Measurements from ENCODE around the gene SYCP1.
"Not testable (repeated sequence)": the region's sequence is repeated elsewhere in the genome, so short reads cannot be mapped to it uniquely, and the experiment has no call there.

Gene SYCP1

GRCh38 chr1:114854693-114855320, at the start of gene SYCP1:
Gene SYCP1, plus strand, starts transcription at chr1:114854863. Its CDS starts 602 bp downstream, at chr1:114855465.
- Histone ChIP-seq H3K27ac (ENCODE audit: low read length) (no peak within 1 kb of the TSS), H3K4me1 (ENCODE audit: control insufficient read depth, insufficient read depth, low read length) (no peaks in the 10 kb centered on the region), H3K4me3 (ENCODE audit: low read length in 2 of 2) (peak within 1 kb of the TSS; percentile 22 to 40), H3K9ac (ENCODE audit: low read length in 2 of 2) (no peak within 1 kb of the TSS), H3K36me3 (ENCODE audit: control insufficient read depth in 2 of 2, insufficient read depth in 2 of 2, low read length in 2 of 2) (no peaks in the 10 kb centered on the region), H3K9me3 (ENCODE audit: control insufficient read depth in 2 of 2, low read length in 2 of 2) (no peaks in the 10 kb centered on the region), H3K27me3 (ENCODE audit: control insufficient read depth in 1 of 2, insufficient read depth in 2 of 2, low read length in 2 of 2) (peaks cover 4 to 12% of the 10 kb centered on the region in 2 donors)

GRCh38 chr1:114819869-114820268, 34.8 kb upstream of the SYCP1 start:
- Histone ChIP-seq H3K4me1 (ENCODE audit: control insufficient read depth, insufficient read depth, low read length) (no peaks in the 10 kb centered on the region), H3K27me3 (ENCODE audit: control insufficient read depth in 1 of 2, insufficient read depth in 2 of 2, low read length in 2 of 2) (no peaks in the 10 kb centered on the region), H3K9me3 (ENCODE audit: control insufficient read depth in 2 of 2, low read length in 2 of 2) (no peaks in the 10 kb centered on the region), H3K4me3 (ENCODE audit: low read length in 2 of 2) (no peak overlapping the region), H3K27ac (ENCODE audit: low read length) (no peak overlapping the region), H3K36me3 (ENCODE audit: control insufficient read depth in 2 of 2, insufficient read depth in 2 of 2, low read length in 2 of 2) (no peaks in the 10 kb centered on the region), H3K9ac (ENCODE audit: low read length in 2 of 2) (no peak overlapping the region)

GRCh38 chr1:114820392-114820791, 34.3 kb upstream of the SYCP1 start:
- no peak overlapping the region for H3K4me3 ChIP-seq (ENCODE audit: low read length in 2 of 2)
- H3K27me3 ChIP-seq (ENCODE audit: control insufficient read depth in 1 of 2, insufficient read depth in 2 of 2, low read length in 2 of 2), result no peaks in the 10 kb centered on the region
- no peaks in the 10 kb centered on the region for H3K9me3 ChIP-seq (ENCODE audit: control insufficient read depth in 2 of 2, low read length in 2 of 2)
- H3K27ac ChIP-seq (ENCODE audit: low read length), result no peak overlapping the region
- H3K9ac ChIP-seq (ENCODE audit: low read length in 2 of 2), result no peak overlapping the region
- no peaks in the 10 kb centered on the region for H3K4me1 ChIP-seq (ENCODE audit: control insufficient read depth, insufficient read depth, low read length)
- H3K36me3 ChIP-seq (ENCODE audit: control insufficient read depth in 2 of 2, insufficient read depth in 2 of 2, low read length in 2 of 2), result no peaks in the 10 kb centered on the region

- no peak overlapping the region for H3K9ac ChIP-seq (ENCODE audit: low read length in 2 of 2)
- H3K36me3 ChIP-seq (ENCODE audit: control insufficient read depth in 2 of 2, insufficient read depth in 2 of 2, low read length in 2 of 2), result no peaks in the 10 kb centered on the region
- no peaks in the 10 kb centered on the region for H3K4me1 ChIP-seq (ENCODE audit: control insufficient read depth, insufficient read depth, low read length)
- no peak overlapping the region for H3K27ac ChIP-seq (ENCODE audit: low read length)
- H3K4me3 ChIP-seq (ENCODE audit: low read length in 2 of 2), result no peak overlapping the region
- H3K27me3 ChIP-seq (ENCODE audit: control insufficient read depth in 1 of 2, insufficient read depth in 2 of 2, low read length in 2 of 2), result no peaks in the 10 kb centered on the region
- no peaks in the 10 kb centered on the region for H3K9me3 ChIP-seq (ENCODE audit: control insufficient read depth in 2 of 2, low read length in 2 of 2)
Measured at GRCh38 chr1:114821978-114822377, 32.7 kb upstream of the SYCP1 start.

- Histone ChIP-seq H3K9ac (ENCODE audit: low read length in 2 of 2) (no peak overlapping the region), H3K36me3 (ENCODE audit: control insufficient read depth in 2 of 2, insufficient read depth in 2 of 2, low read length in 2 of 2) (no peaks in the 10 kb centered on the region), H3K4me1 (ENCODE audit: control insufficient read depth, insufficient read depth, low read length) (no peaks in the 10 kb centered on the region), H3K9me3 (ENCODE audit: control insufficient read depth in 2 of 2, low read length in 2 of 2) (no peaks in the 10 kb centered on the region), H3K27me3 (ENCODE audit: control insufficient read depth in 1 of 2, insufficient read depth in 2 of 2, low read length in 2 of 2) (no peaks in the 10 kb centered on the region), H3K4me3 (ENCODE audit: low read length in 2 of 2) (no peak overlapping the region), H3K27ac (ENCODE audit: low read length) (no peak overlapping the region)
Measured at GRCh38 chr1:114828251-114828650, 26.4 kb upstream of the SYCP1 start.

- not testable (repeated sequence) for H3K4me1 ChIP-seq (ENCODE audit: control insufficient read depth, insufficient read depth, low read length); H3K9ac ChIP-seq (ENCODE audit: low read length in 2 of 2); H3K27me3 ChIP-seq (ENCODE audit: control insufficient read depth in 1 of 2, insufficient read depth in 2 of 2, low read length in 2 of 2); H3K4me3 ChIP-seq (ENCODE audit: low read length in 2 of 2); H3K9me3 ChIP-seq (ENCODE audit: control insufficient read depth in 2 of 2, low read length in 2 of 2); H3K36me3 ChIP-seq (ENCODE audit: control insufficient read depth in 2 of 2, insufficient read depth in 2 of 2, low read length in 2 of 2); H3K27ac ChIP-seq (ENCODE audit: low read length)
Measured at GRCh38 chr1:114830075-114830474, 24.6 kb upstream of the SYCP1 start.

GRCh38 chr1:114831276-114831994, 23.2 kb upstream of the SYCP1 start:
- Histone ChIP-seq H3K4me3 (ENCODE audit: low read length in 2 of 2) (no peak overlapping the region), H3K9ac (ENCODE audit: low read length in 2 of 2) (no peak overlapping the region), H3K9me3 (ENCODE audit: control insufficient read depth in 2 of 2, low read length in 2 of 2) (no peaks in the 10 kb centered on the region), H3K27ac (ENCODE audit: low read length) (no peak overlapping the region), H3K4me1 (ENCODE audit: control insufficient read depth, insufficient read depth, low read length) (no peaks in the 10 kb centered on the region), H3K36me3 (ENCODE audit: control insufficient read depth in 2 of 2, insufficient read depth in 2 of 2, low read length in 2 of 2) (no peaks in the 10 kb centered on the region), H3K27me3 (ENCODE audit: control insufficient read depth in 1 of 2, insufficient read depth in 2 of 2, low read length in 2 of 2) (no peaks in the 10 kb centered on the region)

GRCh38 chr1:114832057-114832456, 22.6 kb upstream of the SYCP1 start:
- no peak overlapping the region for H3K4me3 ChIP-seq (ENCODE audit: low read length in 2 of 2)
- H3K27ac ChIP-seq (ENCODE audit: low read length), result no peak overlapping the region
- H3K9ac ChIP-seq (ENCODE audit: low read length in 2 of 2), result no peak overlapping the region
- H3K36me3 ChIP-seq (ENCODE audit: control insufficient read depth in 2 of 2, insufficient read depth in 2 of 2, low read length in 2 of 2), result no peaks in the 10 kb centered on the region
- no peaks in the 10 kb centered on the region for H3K9me3 ChIP-seq (ENCODE audit: control insufficient read depth in 2 of 2, low read length in 2 of 2)
- no peaks in the 10 kb centered on the region for H3K4me1 ChIP-seq (ENCODE audit: control insufficient read depth, insufficient read depth, low read length)
- H3K27me3 ChIP-seq (ENCODE audit: control insufficient read depth in 1 of 2, insufficient read depth in 2 of 2, low read length in 2 of 2), result no peaks in the 10 kb centered on the region

- no peak overlapping the region for H3K4me3 ChIP-seq (ENCODE audit: low read length in 2 of 2)
- H3K4me1 ChIP-seq (ENCODE audit: control insufficient read depth, insufficient read depth, low read length), result no peaks in the 10 kb centered on the region
- no peaks in the 10 kb centered on the region for H3K9me3 ChIP-seq (ENCODE audit: control insufficient read depth in 2 of 2, low read length in 2 of 2)
Measured at GRCh38 chr1:114833421-114833820, 21.2 kb upstream of the SYCP1 start.

GRCh38 chr1:114844270-114844669, 10.4 kb upstream of the SYCP1 start:
- H3K9me3 ChIP-seq (ENCODE audit: control insufficient read depth in 2 of 2, low read length in 2 of 2), result no peaks in the 10 kb centered on the region
- no peaks in the 10 kb centered on the region for H3K27me3 ChIP-seq (ENCODE audit: control insufficient read depth in 1 of 2, insufficient read depth in 2 of 2, low read length in 2 of 2)
- H3K4me1 ChIP-seq (ENCODE audit: control insufficient read depth, insufficient read depth, low read length), result no peaks in the 10 kb centered on the region
- H3K27ac ChIP-seq (ENCODE audit: low read length), result no peak overlapping the region
- no peak overlapping the region for H3K9ac ChIP-seq (ENCODE audit: low read length in 2 of 2)
- H3K36me3 ChIP-seq (ENCODE audit: control insufficient read depth in 2 of 2, insufficient read depth in 2 of 2, low read length in 2 of 2), result no peaks in the 10 kb centered on the region
- no peak overlapping the region for H3K4me3 ChIP-seq (ENCODE audit: low read length in 2 of 2)

More at GRCh38 chr1:114833421-114833820, 21.2 kb upstream of the SYCP1 start:
- Histone ChIP-seq H3K27ac (ENCODE audit: low read length) (no peak overlapping the region), H3K27me3 (ENCODE audit: control insufficient read depth in 1 of 2, insufficient read depth in 2 of 2, low read length in 2 of 2) (no peaks in the 10 kb centered on the region), H3K9ac (ENCODE audit: low read length in 2 of 2) (no peak overlapping the region), H3K36me3 (ENCODE audit: control insufficient read depth in 2 of 2, insufficient read depth in 2 of 2, low read length in 2 of 2) (no peaks in the 10 kb centered on the region)

GRCh38 chr1:114853584-114853983, 1.1 kb upstream of the SYCP1 start:
- H3K27me3 ChIP-seq (ENCODE audit: control insufficient read depth in 1 of 2, insufficient read depth in 2 of 2, low read length in 2 of 2), result peaks cover 4 to 12% of the 10 kb centered on the region in 2 donors
- H3K9ac ChIP-seq (ENCODE audit: low read length in 2 of 2), result no peak overlapping the region
- H3K27ac ChIP-seq (ENCODE audit: low read length), result no peak overlapping the region

More at GRCh38 chr1:114853584-114853983, 1.1 kb upstream of the SYCP1 start:
- Histone ChIP-seq H3K4me3 (ENCODE audit: low read length in 2 of 2) (no peak overlapping the region), H3K36me3 (ENCODE audit: control insufficient read depth in 2 of 2, insufficient read depth in 2 of 2, low read length in 2 of 2) (no peaks in the 10 kb centered on the region), H3K4me1 (ENCODE audit: control insufficient read depth, insufficient read depth, low read length) (no peaks in the 10 kb centered on the region), H3K9me3 (ENCODE audit: control insufficient read depth in 2 of 2, low read length in 2 of 2) (no peaks in the 10 kb centered on the region)
